ENCODE data around the gene DELE1.
"Not testable (repeated sequence)": the region's sequence is repeated elsewhere in the genome, so short reads cannot be mapped to it uniquely, and the experiment has no call there.

DELE1 gene

DNA sequence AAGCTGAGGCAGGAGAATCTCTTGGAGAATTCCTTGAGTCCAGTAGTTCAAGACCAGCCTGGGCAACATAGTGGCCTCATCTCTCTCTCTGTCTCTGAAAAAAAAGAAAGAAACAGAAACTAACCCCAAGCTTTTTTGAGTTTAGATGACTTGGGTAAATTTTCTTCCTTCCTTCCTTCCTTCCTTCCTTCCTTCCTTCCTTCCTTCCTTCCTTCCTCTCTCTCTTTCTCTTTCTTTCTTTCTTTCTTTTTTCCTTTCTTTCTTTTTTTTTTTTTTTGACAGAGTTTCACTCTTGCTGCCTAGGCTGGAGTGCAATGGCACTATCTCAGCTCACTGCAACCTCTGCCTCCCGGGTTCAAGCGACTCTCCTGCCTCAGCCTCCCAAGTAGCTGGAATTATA lies 33.2 kb upstream of the DELE1 start:
- DNase-seq: not testable (repeated sequence)

DNA sequence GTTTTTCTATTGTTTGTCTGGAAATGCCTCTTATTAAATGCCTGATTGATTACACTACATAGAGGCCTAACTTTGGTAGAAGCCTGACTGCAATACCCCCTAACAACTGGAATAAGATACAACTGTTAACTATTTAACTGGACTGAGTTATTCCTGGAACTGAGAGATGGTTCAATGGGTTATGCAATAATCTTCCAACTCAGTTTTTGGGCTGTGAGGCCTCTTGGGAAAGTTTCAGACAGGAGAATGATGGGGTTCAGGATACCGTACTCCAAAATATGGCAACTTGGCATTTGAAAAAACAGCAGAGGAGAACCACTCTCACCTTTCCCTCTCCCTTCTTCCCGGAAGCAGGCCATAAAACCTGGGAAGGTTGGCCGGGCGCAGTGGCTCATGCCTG lies 26.2 kb upstream of the DELE1 start:
- no peak for DNase-seq

DNA sequence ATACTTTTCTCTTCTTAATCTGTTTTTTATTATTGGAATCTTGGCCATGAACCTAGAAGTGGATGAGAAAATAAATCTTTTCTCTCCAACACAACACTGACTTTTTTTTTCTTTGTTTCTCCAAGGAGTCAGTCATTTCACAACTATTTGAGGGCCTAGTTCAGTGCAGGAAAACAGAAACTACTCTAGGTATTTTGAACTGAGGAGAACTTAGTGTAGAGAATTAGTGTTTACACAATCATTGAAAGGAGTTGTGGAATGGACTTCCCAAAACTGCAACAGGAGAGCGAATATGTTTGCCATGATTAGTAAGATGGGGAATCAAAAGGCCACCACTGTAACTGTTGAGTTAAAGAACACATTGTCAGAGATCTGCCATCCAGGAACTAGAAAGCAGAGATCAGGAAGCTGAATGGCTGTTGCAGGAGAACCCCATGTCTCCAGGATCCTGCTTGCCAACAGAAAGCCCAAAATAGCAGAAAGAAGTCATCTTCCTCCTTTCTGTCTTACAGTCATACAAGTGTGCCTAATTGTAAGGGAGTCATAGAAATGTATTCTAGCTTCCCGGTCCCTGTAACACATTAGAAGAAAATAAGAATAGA lies 25.1 kb upstream of the DELE1 start:
- no peak for DNase-seq

DNA sequence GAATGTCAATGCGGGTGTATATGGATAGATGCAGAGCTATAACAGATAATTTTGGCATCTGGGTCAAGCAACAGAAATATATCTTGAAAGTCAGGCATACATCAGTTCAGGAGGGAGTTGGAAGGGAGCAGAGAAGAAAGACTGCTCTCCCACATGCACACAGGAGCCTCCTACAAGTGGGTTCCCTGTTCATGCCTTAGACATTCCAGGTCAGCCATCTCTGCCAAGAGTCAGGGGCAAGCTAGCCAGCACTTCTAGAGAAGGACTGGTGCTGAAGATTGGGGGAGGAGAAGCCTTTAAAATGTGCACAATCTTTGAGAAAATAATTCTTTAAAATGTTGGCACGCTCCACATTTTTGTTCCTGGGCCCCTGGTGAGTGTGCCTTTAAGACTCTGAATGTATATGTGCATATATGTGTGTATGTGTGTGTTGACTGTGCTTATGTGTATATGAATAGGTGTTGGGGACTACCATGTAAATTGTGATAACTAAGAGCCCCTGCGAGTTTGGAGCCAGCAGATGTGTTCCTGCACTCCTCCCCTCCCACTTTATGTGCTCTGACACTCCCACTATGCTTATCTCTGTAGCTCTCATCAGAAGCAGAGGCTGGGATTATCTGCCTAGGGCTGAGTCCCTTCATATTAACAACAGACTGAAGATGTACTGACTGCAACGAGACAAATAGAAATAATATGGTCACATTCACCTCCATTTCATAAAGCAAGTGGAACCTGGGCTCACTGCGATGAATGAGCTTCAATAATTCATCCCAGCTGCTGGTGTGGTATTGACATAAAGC lies 21.5 kb upstream of the DELE1 start:
- DNase-seq: no peak

DNA sequence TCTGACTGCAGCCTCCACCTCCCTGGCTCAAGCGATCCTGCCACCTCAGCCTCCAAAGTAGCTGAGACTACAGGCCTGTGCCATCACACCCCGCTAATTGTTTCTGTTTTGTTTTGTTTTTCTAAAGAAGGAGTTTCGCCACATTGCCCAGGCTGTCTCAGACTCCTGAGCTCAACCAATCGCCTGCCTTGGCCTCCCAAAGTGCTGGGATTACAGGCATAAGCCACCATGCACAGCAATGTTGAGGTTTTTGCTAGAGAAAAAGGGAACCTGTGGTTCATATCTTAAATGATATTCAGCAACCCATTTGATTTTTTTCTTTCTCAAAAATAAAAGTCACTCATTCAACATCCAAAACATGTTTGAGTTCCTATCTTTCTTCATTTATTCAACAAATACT lies 20.4 kb upstream of the DELE1 start:
- DNase-seq: peak; percentile 57

DNA sequence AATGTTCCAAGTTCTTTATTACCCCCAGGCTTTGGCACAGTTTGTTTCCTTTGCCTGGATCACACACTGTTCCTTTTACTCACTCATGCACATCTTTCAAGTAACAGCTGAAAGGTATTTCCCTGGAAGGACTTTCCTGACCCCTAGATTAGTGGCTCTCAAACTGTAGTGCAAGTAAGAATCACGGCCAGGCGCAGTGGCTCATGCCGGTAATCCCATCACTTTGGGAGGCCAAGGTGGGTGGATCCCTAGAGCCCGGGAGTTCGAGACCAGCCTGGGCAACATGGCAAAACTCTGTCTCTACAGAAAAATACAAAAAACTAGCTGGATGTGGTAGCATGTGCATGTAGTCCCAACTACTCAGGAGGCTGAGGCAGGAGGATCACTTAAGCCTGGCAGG lies 19.1 kb upstream of the DELE1 start:
- no peak for DNase-seq

DNA sequence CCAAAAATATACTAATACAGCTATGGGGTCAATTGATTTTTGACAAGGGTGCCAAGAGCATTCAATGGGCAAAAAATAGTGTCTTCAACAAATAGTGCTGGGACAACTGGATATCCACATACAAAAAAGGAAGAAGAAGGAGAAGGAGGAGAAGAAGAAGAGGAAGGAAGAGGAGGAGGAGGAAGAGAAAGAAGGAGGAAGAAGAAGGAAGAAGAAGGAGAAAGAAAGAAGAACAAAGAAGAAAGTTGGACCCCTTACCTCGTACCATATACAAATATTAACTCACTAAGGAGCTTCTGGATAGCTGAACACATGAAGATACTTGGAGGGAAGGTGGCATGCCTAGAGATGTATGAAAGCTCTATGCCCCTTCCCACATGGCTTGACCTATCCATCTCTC lies 17.2 kb upstream of the DELE1 start:
- DNase-seq: no peak

DNA sequence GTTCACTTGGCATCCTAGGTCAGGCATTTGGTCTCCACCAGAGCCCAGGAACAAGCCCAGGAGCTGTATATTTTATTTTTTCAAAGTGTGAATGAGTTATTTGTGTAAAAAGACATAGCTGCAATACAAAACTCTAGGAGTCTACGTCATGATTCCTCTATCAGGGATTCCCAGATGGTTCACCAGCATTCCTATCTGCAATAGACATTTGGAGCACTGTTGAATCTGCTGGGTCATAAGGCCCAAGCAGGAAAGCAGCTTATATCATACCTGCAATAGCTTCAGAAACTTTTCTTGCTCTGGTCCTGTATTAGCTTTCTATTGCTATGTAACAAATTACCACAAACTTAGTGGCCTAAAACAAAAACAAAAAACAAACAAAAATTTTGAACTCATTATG lies 16.7 kb upstream of the DELE1 start:
- no peak for DNase-seq

DNA sequence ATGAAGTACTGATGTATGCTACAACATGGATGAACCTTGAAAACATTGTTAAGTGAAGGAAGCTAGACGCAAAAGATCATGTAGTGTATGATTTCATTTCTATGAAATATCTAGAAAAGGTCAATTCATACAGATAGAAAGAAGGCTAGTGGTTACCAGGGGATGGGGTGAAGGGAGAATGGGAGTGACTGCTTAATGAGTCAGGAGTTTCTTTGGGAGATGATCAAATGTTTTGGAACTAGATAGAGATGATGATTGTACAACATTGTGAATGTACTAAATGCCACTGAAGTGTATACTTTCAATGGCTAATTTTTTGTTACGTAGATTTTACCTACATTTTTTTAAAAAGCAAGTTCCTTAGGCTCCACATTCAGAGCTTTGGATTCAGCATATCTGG lies 14.9 kb upstream of the DELE1 start:
- no peak for DNase-seq

DNA sequence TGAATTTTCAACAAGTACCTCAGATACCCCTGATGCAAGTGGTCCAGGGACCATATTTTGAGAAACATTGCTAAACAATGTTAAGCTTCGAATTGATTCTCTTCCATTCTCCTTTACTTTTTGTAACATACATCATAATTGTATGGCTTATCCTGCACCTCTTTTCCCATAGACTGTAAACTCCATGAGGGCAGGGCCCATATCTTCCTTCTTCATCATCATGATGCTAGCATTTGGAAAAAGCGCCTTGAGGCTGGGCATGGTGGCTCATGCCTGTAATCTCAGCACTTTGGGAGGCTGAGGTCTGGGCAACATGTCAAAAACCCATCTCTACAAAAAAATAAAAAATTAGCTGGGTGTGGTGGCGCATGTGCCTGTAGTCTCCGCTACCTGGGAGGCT lies 14.5 kb upstream of the DELE1 start:
- no peak for DNase-seq

DNA sequence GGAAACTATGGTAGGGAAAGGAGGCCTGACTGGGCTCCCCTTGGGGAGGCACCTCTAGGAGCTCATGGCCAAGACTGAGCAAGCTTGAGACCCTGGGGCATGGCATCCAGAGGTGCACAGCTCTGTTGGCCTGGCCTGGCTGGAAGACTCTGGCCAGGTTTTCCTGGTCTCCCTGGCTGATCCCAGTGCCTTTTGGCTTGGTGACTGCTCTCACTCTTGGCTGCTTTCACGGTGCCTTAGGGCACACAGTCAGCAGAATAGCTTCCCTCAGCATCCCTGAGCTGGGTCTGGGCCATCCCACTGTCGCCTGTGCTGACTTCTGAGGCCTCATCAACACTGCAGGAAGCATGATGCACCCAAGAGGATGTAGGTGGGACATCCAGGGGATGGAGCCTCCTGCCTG lies 13.4 kb upstream of the DELE1 start:
- DNase-seq: no peak

DNA sequence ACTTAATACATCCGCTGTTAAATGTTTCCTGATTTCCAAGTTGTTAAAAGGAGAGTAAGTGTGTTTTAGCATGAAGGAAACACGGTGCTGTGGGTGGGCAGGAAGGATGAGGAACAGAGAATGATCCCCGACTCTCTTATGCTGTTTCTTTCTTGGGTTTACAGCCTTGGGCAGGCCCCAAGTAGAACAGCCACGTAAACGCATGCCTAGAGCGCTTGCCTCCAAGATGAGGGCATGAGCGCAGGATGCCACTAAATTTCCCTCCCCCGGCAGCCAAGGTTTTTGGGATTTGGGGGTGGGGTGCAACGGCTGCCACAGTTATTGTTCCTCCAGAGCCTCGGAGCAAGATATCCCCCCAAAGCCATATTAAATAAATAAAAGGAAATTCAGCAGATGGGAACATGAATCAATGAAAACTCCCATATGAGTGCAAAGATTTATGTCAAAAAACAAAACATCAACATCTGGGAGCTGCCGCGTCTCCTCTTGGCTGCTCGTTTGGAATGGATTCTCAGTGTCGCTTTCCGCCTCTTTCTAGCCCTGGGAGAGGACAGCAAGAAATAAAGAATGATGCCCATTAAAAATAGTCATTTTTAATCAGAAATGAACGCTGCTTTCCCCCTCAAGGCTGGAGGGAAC lies 10.0 kb upstream of the DELE1 start:
- DNase-seq: no peak

DNA sequence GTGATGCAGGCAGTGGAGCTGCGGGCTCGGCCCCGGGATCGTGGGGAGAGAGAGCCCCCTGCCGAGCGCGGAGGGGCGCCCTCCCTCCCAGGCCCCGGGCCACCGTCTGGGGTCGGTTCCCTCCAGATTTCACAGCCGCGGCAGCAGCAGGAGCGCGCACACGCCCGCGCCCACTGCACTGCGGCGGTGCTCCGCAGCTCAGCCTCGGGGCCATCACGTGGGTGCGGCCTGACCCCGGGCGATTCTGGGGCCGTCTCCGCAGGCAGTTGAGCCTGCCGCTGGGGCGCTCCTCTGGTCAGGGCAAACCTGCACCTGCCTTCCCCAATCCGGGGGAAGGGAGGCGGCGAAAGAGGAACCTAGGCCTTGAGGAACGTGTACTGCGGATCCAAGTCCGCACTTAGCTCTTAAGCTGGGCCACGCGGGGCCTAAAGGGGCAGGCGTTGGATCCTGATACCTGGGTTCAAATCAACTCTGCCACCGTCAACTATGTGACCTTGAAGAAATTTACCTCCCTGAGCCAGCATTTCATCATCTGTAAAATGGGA lies 9.4 kb upstream of the DELE1 start:
- DNase-seq: no peak

DNA sequence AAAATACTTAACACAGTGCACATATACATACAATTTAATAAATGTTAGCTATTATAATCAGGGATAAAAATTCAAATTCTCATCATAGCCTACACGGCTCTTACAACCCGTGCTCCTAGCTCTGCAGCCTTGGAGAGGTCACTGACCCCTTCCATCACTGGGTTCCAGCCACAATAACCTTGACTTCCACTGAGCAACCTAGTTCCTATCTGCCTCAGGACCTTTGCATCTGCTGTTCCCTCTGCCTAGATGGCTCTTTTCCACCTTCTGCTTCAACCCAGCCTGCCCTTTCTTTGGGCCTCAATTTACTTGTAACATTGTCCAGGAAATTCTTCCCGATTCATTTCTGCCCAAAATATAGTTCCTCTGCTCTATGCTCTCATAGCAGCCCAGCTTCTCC lies 8.9 kb upstream of the DELE1 start:
- DNase-seq: no peak

DNA sequence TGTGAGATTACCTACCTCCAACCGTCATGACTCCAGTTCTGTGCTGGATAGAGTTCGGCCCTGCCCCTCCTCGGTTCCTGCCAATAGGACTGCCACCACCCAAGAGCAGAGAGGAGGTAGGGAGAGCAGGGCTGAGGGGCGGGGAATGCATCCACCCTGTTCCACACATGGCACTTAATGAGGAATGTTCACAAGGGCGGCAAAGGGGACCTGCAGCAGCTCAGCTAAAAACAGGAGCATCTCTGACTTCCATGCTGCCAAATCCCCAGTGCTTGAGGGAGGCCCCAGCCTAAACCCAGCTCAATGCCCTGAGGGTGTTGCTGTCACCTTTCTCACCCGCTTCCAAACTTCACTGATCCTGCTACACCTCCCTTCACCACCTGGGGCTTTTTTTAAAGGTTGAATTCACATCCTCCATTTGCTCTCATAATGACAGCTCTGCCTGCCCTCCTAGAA lies 7.8 kb upstream of the DELE1 start:
- DNase-seq: no peak

DNA sequence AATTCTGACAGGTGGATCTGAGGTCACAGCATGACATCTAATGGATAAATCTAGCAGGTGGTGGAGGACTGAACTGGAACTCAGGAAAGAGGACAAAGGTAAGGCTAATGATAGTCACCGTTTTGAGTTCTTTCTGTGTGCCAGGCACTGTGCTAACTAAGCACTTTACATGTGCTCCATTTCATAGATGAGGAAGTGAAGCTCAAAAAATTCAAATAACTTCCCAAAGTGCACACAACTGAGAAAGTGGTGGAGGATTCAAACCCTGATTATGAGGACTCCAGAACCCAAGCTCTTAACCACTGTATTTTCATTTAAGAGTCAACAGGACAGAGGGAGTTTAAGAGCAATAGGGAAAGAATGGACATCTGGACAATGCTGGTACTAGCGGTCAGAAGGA lies 7.1 kb upstream of the DELE1 start:
- no peak for DNase-seq

DNA sequence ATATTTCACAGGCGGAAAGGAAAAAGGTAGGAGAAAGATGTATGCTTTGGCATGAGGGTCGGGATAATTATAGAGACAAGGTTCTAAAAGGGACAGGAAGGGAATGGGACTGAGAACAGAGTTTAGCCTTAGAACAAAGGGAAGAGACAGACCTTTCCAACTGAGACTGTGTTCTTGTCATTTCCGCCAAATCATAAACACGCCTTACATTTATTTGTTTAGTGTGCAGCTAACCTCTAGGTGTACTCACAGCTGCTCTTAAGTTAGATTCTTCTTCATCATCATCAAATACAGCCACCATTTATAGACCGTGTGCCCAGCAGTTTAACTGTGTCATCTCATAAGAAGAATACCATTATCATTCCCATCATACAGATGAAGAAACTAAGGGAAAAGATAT lies 5.9 kb upstream of the DELE1 start:
- DNase-seq: no peak

DNA sequence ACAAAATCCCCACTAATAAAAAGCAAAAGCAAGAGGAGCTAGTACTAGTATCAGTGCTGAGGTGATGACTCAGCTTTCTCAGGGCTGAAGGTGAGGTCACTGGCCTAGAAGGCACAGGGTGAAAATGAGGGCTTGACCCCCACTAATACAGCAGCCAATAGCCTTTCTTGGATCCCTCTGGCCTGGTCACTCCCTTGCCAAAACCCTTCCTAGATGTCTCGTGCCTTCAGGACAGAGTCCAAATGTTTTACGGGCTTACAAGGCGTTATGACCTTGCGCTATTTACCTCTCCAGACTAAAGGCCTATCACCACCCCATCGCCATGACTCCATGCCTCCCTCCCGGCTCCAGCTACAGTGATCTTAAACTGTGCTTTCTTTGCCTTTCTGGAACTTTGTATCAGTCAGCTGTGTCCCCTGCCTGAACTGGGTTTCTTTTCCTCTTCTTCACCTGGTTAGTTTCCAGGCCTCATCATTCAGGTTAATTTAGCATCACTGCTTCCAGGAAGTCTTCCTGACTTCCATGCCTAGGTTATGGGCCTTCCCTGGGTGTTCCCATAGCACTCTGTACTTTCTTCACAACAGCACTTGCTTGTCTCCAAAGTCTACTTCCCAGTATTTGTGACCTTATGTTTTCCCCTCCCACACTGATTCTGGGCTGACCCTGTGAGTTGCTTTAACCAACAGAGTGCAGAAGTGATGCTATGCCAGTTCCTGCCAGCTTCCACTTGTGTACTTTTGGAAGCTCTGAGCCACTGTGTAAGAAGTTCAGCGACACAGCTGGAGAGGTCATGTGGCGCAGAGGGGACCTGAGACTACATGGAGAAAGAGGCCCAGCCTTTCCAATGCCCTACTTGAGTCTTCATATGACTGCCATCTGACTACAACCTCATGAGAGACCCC lies 4.2 kb upstream of the DELE1 start:
- DNase-seq: no peak

DNA sequence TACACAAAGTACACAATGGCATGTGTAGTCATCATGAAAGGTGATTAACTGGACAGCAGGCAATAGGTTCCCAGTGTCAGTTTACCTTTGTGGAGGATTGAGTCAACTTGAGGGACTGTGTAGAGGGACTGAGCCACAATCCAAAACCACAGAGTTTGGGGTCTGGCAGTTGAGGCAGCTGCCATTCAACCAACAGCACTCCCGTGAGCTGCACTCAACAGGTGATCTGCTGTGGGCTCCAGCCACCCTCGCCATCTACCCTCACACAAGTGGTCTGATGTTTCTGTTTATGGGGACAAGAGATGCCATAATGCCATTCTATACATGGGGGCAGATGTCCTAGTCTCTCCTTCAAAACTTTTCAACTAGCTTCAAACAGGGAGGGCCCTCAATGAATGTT lies 2.9 kb upstream of the DELE1 start:
- DNase-seq: no peak

DNA sequence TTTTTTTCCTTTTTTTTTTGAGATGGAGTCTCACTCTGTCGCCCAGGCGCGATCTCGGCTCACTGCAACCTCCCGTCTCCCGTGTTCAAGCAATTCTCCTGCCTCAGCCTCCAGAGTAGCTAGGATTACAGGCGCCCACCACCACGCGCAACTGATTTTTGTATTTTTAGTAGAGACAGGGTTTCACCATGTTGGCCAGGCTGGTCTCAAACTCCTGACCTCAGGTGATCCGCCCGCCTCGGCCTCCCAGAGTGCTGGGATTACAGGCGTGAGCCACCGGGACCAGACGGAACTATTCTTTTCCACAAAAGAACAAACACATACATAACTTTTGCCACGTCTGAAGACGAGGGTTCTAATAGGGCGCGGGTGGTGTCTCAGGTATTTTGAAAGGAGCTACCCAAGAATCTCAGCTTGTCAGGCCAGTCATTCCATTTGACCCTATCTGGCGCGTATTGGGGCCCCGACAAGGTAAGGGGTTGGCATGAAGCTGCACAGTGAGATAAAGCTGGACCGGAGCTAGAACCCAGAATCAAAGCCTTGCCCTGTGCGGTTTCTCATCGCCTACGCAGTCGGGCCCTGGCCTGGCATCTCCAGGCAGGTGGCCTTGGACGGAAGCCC lies 734 bp upstream of the DELE1 start:
- DNase-seq: not testable (repeated sequence)

DNA sequence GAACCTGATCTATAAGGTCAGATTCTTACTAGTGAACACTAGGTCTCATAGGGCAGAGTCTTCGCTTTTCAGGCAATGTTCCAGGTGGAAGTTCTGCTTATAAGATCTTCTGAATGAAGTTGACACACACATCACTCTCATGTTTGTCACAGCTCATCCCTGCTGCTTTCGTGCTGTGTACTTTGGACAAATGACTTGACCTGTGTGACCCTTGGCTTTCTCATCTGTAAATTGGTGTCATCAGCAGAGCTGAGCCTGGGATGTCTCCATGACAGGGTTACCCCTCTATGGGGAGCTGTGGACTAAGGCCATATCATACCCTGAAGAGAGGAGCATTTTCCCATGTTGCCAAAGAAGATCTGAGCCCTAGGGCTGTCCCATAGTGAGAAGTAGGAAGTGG lies 2.8 kb downstream of the DELE1 start:
- DNase-seq: no peak

DNA sequence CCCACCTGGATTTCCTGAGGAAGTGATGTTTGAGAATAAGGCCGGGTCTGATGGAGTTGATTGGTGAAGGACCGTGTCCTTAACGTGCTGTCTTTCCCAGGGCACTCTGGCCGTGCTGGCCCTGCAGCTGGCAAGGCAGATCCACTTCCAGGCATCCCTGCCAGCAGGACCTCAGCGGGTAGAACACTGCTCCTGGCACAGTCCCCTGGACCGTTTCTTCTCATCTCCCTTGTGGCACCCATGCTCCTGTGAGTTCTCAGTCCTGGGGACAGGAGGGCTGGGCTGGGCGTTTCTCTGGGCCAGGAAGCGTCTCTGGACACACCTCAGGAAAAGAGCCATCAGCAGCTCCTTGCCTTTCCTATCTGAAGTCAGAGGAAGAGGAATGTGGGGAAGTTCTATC lies 4.4 kb downstream of the DELE1 start:
- no peak for DNase-seq
